Tibial nerve (tissue), 4 donors: Measurements from ENCODE around the gene THRAP3.

ENCODE experiments used
- CTCF ChIP-seq, 5 experiments: fragments of 200-600 bp in 3 of 5; fragments of 450-650 bp in 2 of 5; sonication (generic) in 3 of 5; IDR thresholded peaks; one replicate each; pipeline ENCODE4 v1.5.1; 2016 to 2019; ENCODE audit warnings: antibody characterized with exemption in 5 of 5, mild to moderate bottlenecking in 3 of 5, moderate library complexity in 2 of 5
- EP300 ChIP-seq, 2 donors: sonication (generic); formaldehyde crosslinking; IDR thresholded peaks; one replicate each; pipeline ENCODE4 v1.6.1; 2017; ENCODE audit warnings: antibody characterized with exemption in 2 of 2, mild to moderate bottlenecking in 1 of 2
- POLR2A ChIP-seq, 2 donors: fragments of 450-650 bp; IDR thresholded peaks; one replicate each; pipeline ENCODE4 v1.6.1; 2017; ENCODE audit warnings: antibody characterized with exemption in 2 of 2, mild to moderate bottlenecking in 2 of 2, moderate library complexity in 2 of 2

GRCh38 chr1:36326499-36326898 is 102.3 kb downstream of the THRAP3 start:
- TF ChIP-seq CTCF (IDR thresholded peaks at IDR 0.05) (no peak), EP300 (IDR thresholded peaks at IDR 0.05) (no peak), POLR2A (IDR thresholded peaks at IDR 0.05) (no peak)
